Prostate gland (tissue), 2 donors: Measurements from ENCODE around the gene CDC73. TPM values are rescaled to one million over a fixed set of nuclear protein-coding genes. Genes with fewer than 3 reads are reported as not detected.
"Not testable (repeated sequence)": the region's sequence is repeated elsewhere in the genome, so short reads cannot be mapped to it uniquely, and the experiment has no call there.

Source experiments
- DNase-seq: peaks from one replicate; pipeline ENCODE4 v3.0.0-alpha.2; 2019; ENCODE audit warnings: low spot score
- H3K27ac ChIP-seq, 2 donors: fragments of 200-600 bp; sonication (generic); 2 replicates each; pipeline ENCODE4 v1.5.1; 2017 to 2019
- H3K27me3 ChIP-seq: fragments of 200-600 bp; sonication (generic); replicated peaks from 2 replicates; pipeline ENCODE4 v1.5.1; 2019; ENCODE audit not compliant: insufficient read depth
- H3K36me3 ChIP-seq, 2 donors: fragments of 200-600 bp; sonication (generic); 1 replicate in 1 of 2; 2 replicates in 1 of 2; pipeline versions ENCODE4 v1.5.1 to v1.8.1; 2017 to 2019
- H3K4me1 ChIP-seq: fragments of 200-600 bp; sonication (generic); replicated peaks from 2 replicates; pipeline ENCODE4 v1.5.1; 2019
- H3K4me3 ChIP-seq, 2 donors: fragments of 200-600 bp; sonication (generic); 2 replicates each; pipeline ENCODE4 v1.5.1; 2017 to 2019
- H3K9me3 ChIP-seq: fragments of 200-600 bp; sonication (generic); 2 replicates; pipeline ENCODE4 v1.5.1; 2017
- CTCF ChIP-seq, 4 experiments: fragments of 200-600 bp in 2 of 4; fragments of 450-650 bp in 2 of 4; sonication (generic) in 2 of 4; IDR thresholded peaks; 1 replicate in 3 of 4; 2 replicates in 1 of 4; pipeline ENCODE4 v1.5.1; 2016 to 2019; ENCODE audit warnings: antibody characterized with exemption in 4 of 4, mild to moderate bottlenecking in 2 of 4, moderate library complexity in 2 of 4
- POLR2A ChIP-seq: fragments of 450-650 bp; IDR thresholded peaks from one replicate; pipeline ENCODE4 v1.6.1; 2016; ENCODE audit warnings: antibody characterized with exemption, mild to moderate bottlenecking
- POLR2AphosphoS5 ChIP-seq: sonication (generic); formaldehyde crosslinking; IDR thresholded peaks from one replicate; pipeline ENCODE4 v1.6.1; 2017; ENCODE audit warnings: antibody characterized with exemption
- WGBS: methylation state at CpG from one replicate; pipeline ENCODE4 v1.1.5; 2018; 5-methylcytosine and 5-hydroxymethylcytosine counted together
- intact Hi-C: fragments of 100-400 bp; cut with DNase I; formaldehyde crosslinking; loops from one replicate; pipeline ENCODE4 v1.14.2; 2022
- total RNA-seq, 2 donors: library from RNA; depleted of rRNA; stranded (reverse); fragments of >200 nt; gene quantifications; one replicate each; pipeline ENCODE4 v1.1.0, GENCODE V29; 2016

The CDC73 gene
- total RNA-seq, 2 donors from 2014 or later = 36.2 to 48.0 TPM

GRCh38 chr1:193115629-193116227 lies 6.1 kb upstream of the CDC73 start:
- no peaks in the 10 kb centered on the region for H3K36me3 ChIP-seq
- no peak overlapping the region for H3K4me3 ChIP-seq
- intact Hi-C loops = no loop called here
- H3K27ac ChIP-seq = peak overlapping the region in 1 of 2 donors; percentile 89
- WGBS = 55% methylated on average over 1 of the region's 1 CpG
- peaks cover 7% of the 10 kb centered on the region for H3K4me1 ChIP-seq
- no peak for TF ChIP-seq POLR2A
- no peak for TF ChIP-seq CTCF (IDR thresholded peaks at IDR 0.05)
- peak; percentile 39 for TF ChIP-seq POLR2AphosphoS5
- no peaks in the 10 kb centered on the region for H3K9me3 ChIP-seq
- DNase-seq = no peak
- no peaks in the 10 kb centered on the region for H3K27me3 ChIP-seq

GRCh38 chr1:193117167-193117566 lies 4.7 kb upstream of the CDC73 start:
- intact Hi-C loops, H3K4me1 ChIP-seq, DNase-seq, H3K4me3 ChIP-seq, H3K27ac ChIP-seq, H3K9me3 ChIP-seq, H3K36me3 ChIP-seq, H3K27me3 ChIP-seq: not testable (repeated sequence)
- WGBS = 91% methylated on average over 6 of the region's 6 CpGs

- H3K27me3 ChIP-seq = no peaks in the 10 kb centered on the region
- no peak overlapping the region for H3K27ac ChIP-seq
- no peak overlapping the region for H3K4me3 ChIP-seq
- DNase-seq = no peak
- intact Hi-C loops = no loop called here
- TF ChIP-seq CTCF (IDR thresholded peaks at IDR 0.05) = no peak
- TF ChIP-seq POLR2A = no peak
- TF ChIP-seq POLR2AphosphoS5 = no peak
- H3K36me3 ChIP-seq = no peaks in the 10 kb centered on the region
- 94% methylated on average over 3 of the region's 3 CpGs for WGBS
- no peaks in the 10 kb centered on the region for H3K4me1 ChIP-seq
- no peaks in the 10 kb centered on the region for H3K9me3 ChIP-seq
Observed at GRCh38 chr1:193118194-193118593, 3.6 kb upstream of the CDC73 start.

- 88% methylated on average over 4 of the region's 4 CpGs for WGBS
- Histone ChIP-seq H3K9me3 (no peaks in the 10 kb centered on the region), H3K36me3 (no peaks in the 10 kb centered on the region), H3K4me3 (no peak overlapping the region), H3K4me1 (no peaks in the 10 kb centered on the region), H3K27ac (no peak overlapping the region), H3K27me3 (no peaks in the 10 kb centered on the region)
- TF ChIP-seq POLR2A (no peak), POLR2AphosphoS5 (no peak), CTCF (IDR thresholded peaks at IDR 0.05) (no peak)
- no peak for DNase-seq
- intact Hi-C loops = no loop called here
Observed at GRCh38 chr1:193118803-193119730, 2.8 kb upstream of the CDC73 start.

GRCh38 chr1:193120604-193121166 lies 1.1 kb upstream of the CDC73 start:
- WGBS = 80% methylated on average over 6 of the region's 6 CpGs
- Histone ChIP-seq H3K4me1 (no peaks in the 10 kb centered on the region), H3K36me3 (no peaks in the 10 kb centered on the region), H3K4me3 (no peak overlapping the region), H3K9me3 (no peaks in the 10 kb centered on the region), H3K27ac (no peak overlapping the region), H3K27me3 (no peaks in the 10 kb centered on the region)
- DNase-seq = no peak
- intact Hi-C loops = loop anchor here (1.0 to 5.0 kb wide), 4 partner anchors 15 to 643 kb away; partner anchors contain the start of genes GLRX2 and RGS2
- no peak for TF ChIP-seq POLR2AphosphoS5
- TF ChIP-seq POLR2A = no peak
- no peak for TF ChIP-seq CTCF (IDR thresholded peaks at IDR 0.05)
